Measurements from ENCODE around the gene PDE3B. TPM values are rescaled to one million over a fixed set of nuclear protein-coding genes. Genes with fewer than 3 reads are reported as not detected.

PDE3B gene
- total and polyA plus RNA-seq, 2 of the 4 experiments (the other 2 are of a cell fraction) = 0.21 to 1.3 TPM

GRCh38 chr11:14908214-14908880, 264.7 kb downstream of the PDE3B start:
- intact Hi-C loops (cut with micrococcal nuclease) = loop anchor here (1.0 to 10.0 kb wide), 5 partner anchors 167 to 386 kb away; partner anchors contain the start of genes PDE3B and PSMA1
- Histone ChIP-seq H3K18ac (ENCODE audit: low read depth, low read length) (no peak overlapping the region), H2BK15ac (ENCODE audit: low read depth, low read length) (no peak overlapping the region), H2AK5ac (ENCODE audit: low read depth, low read length) (no peak overlapping the region), H3K23ac (ENCODE audit: low read depth, low read length) (no peak overlapping the region), H4K20me1 (ENCODE audit: insufficient read depth, low read length) (no peaks in the 10 kb centered on the region), H3K27ac (ENCODE audit: insufficient read depth, low read length) (no peak overlapping the region), H4K91ac (ENCODE audit: insufficient read depth, low read depth, low read length) (no peak overlapping the region), H2BK20ac (ENCODE audit: low read depth, low read length) (no peak overlapping the region), H3K27me3 (ENCODE audit: control insufficient read depth, insufficient read depth, low read length) (peaks cover 1% of the 10 kb centered on the region), H2AK9ac (replicated peaks; ENCODE audit: low read depth, low read length, poor library complexity) (no peak overlapping the region), H3K4me1 (ENCODE audit: control insufficient read depth, insufficient read depth, low read length) (no peaks in the 10 kb centered on the region), H3K9me3 (ENCODE audit: control insufficient read depth, insufficient read depth, low read length) (no peaks in the 10 kb centered on the region), H3K4me2 (ENCODE audit: low read depth, low read length) (no peak overlapping the region), H4K5ac (ENCODE audit: low read depth, low read length) (no peak overlapping the region), H3K14ac (replicated peaks; ENCODE audit: low read depth, low read length) (no peak overlapping the region), H4K8ac (ENCODE audit: low read depth in 2 of 2, low read length in 2 of 2) (no peak overlapping the region), H2BK5ac (ENCODE audit: low read depth, low read length, poor library complexity, severe bottlenecking) (no peak overlapping the region), H3K56ac (ENCODE audit: extremely low read depth, insufficient read depth, low read length) (no peak overlapping the region), H3K4ac (ENCODE audit: low read depth, low read length) (no peak overlapping the region), H3K9me1 (ENCODE audit: insufficient read depth, low read length) (no peaks in the 10 kb centered on the region), H3K36me3 (ENCODE audit: control insufficient read depth, insufficient read depth, low read length) (no peaks in the 10 kb centered on the region), H2AFZ (replicated peaks; ENCODE audit: low read length, poor library complexity) (no peak overlapping the region), H3K9ac (ENCODE audit: low read depth, low read length) (no peak overlapping the region), H2BK120ac (ENCODE audit: low read depth, low read length) (no peak overlapping the region), H3K4me3 (ENCODE audit: insufficient read depth, low read depth, low read length) (no peak overlapping the region), H3K79me1 (ENCODE audit: low read depth in 1 of 2, low read length in 2 of 2) (no peaks in the 10 kb centered on the region)
- in situ Hi-C loops (cut with MboI; ENCODE audit: low sequenced_read_pairs) = loop anchor here (5.0 kb wide), 1 partner anchor 116 kb away; no protein-coding TSS in a partner anchor
- POLR2A ChIA-PET (ENCODE audit: unreplicated experiment) = no interaction called here
- dilution Hi-C loops (cut with HindIII; ENCODE audit: low sequenced_read_pairs, unreplicated experiment) = no loop called here
- CTCF ChIA-PET = interaction anchor here (0.6 to 2.3 kb wide), 21 partner anchors 10 to 350 kb away, joined by 3 to 17 read pairs (median 4); partner anchors contain the start of gene CYP2R1
- BruUV-seq (replicated peaks) = no TSS peak
- 66% methylated on average over 2 of the region's 6 CpGs; no CpG with 5 or more reads in 1 of the 2 experiments for WGBS, 2 experiments (ENCODE audit: extremely low coverage in 2 of 2, insufficient read length in 1 of 2)
- ATAC-seq (ENCODE audit: low read depth) (0 out of 2 replicates have a peak, but pooled peaks have one; percentile 35), DNase-seq (peak; percentile 34)
- TF ChIP-seq USF2 (IDR thresholded peaks at IDR 0.05; ENCODE audit: low read depth, low read length) (no peak), CHD1 (IDR thresholded peaks at IDR 0.05; ENCODE audit: low read depth, low read length) (no peak), NFE2L2 (IDR thresholded peaks at IDR 0.05; ENCODE audit: low read depth, low read length) (no peak), RFX5 (IDR thresholded peaks at IDR 0.05; ENCODE audit: low read depth, low read length) (no peak), SMC3 (IDR thresholded peaks at IDR 0.05; ENCODE audit: low read depth, low read length) (peak; percentile 27; the same call in 1 of the 2 replicates), FOS (IDR thresholded peaks at IDR 0.05; ENCODE audit: low read depth, low read length) (no peak), CTCF (conservative IDR thresholded peaks at IDR 0.05; ENCODE audit: low read depth, low read length) (peak; percentile 50), MAFK (IDR thresholded peaks at IDR 0.05; ENCODE audit: low read depth, low read length) (no peak), RAD21 (IDR thresholded peaks at IDR 0.05; ENCODE audit: low read length) (peak; percentile 58), ELK1 (IDR thresholded peaks at IDR 0.05; ENCODE audit: borderline replicate concordance, low read depth, low read length) (no peak), CEBPB (IDR thresholded peaks at IDR 0.05; ENCODE audit: low read depth, low read length) (0 out of 2 replicates have a peak, but pooled peaks have one; percentile 14), MAZ (IDR thresholded peaks at IDR 0.05; ENCODE audit: borderline replicate concordance, low read depth, low read length) (no peak), POLR2A (IDR thresholded peaks at IDR 0.05; ENCODE audit: low read depth, low read length) (no peak), RCOR1 (IDR thresholded peaks at IDR 0.05; ENCODE audit: insufficient replicate concordance, low read length) (no peak), BHLHE40 (IDR thresholded peaks at IDR 0.05; ENCODE audit: low read depth, low read length) (no peak)

All from IMR-90 (cell line).